Epithelial cell of proximal tubule (primary cell): Measurements from ENCODE around the gene PGAP1. TPM values are rescaled to one million over a fixed set of nuclear protein-coding genes. Genes with fewer than 3 reads are reported as not detected.

Experiments
- DNase-seq: peaks from one replicate; pipeline ENCODE4 v3.0.0-alpha.2; 2011; ENCODE audit warnings: low read depth
- H3K4me3 ChIP-seq: 2 replicates; pipeline ENCODE4 v1.5.1; 2011; ENCODE audit warnings: low read depth, mild to moderate bottlenecking, low read length
- total RNA-seq: library from RNA; depleted of rRNA; stranded (reverse); fragments of >200 nt; gene quantifications from 2 replicates; pipeline ENCODE4 v1.2.3, GENCODE V29; 2015
- TF ChIP-seq, protein P1 (sequence below): conservative IDR thresholded peaks from 2 replicates; pipeline ENCODE4 v1.5.1; 2012; ENCODE audit warnings: low read depth, mild to moderate bottlenecking, low read length

Gene PGAP1
- total RNA-seq, 1 donor from 2014 or later = 1.2 TPM

DNA sequence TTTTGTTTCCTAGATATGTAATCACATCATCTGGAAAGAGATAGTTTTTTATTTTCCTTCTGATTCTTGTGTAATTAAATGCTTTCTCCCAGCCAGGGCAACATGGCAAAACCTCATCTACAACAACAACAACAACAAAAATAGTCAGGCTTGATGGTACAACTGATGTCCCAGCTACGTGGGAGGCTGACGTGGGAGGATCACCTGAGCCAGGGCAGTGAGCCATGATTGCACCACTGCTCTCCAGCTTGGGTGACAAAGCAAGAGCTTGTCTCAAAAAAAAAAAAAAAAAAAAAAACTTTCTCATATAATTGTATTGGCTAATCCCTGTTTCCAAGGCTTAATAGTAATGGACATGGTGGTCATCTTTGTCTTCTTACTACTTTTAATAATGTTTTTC is 26.4 kb upstream of the PGAP1 start:
- no peak overlapping the region for H3K4me3 ChIP-seq
- DNase-seq = no peak
- TF ChIP-seq, protein P1, sequence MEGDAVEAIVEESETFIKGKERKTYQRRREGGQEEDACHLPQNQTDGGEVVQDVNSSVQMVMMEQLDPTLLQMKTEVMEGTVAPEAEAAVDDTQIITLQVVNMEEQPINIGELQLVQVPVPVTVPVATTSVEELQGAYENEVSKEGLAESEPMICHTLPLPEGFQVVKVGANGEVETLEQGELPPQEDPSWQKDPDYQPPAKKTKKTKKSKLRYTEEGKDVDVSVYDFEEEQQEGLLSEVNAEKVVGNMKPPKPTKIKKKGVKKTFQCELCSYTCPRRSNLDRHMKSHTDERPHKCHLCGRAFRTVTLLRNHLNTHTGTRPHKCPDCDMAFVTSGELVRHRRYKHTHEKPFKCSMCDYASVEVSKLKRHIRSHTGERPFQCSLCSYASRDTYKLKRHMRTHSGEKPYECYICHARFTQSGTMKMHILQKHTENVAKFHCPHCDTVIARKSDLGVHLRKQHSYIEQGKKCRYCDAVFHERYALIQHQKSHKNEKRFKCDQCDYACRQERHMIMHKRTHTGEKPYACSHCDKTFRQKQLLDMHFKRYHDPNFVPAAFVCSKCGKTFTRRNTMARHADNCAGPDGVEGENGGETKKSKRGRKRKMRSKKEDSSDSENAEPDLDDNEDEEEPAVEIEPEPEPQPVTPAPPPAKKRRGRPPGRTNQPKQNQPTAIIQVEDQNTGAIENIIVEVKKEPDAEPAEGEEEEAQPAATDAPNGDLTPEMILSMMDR = no peak

DNA sequence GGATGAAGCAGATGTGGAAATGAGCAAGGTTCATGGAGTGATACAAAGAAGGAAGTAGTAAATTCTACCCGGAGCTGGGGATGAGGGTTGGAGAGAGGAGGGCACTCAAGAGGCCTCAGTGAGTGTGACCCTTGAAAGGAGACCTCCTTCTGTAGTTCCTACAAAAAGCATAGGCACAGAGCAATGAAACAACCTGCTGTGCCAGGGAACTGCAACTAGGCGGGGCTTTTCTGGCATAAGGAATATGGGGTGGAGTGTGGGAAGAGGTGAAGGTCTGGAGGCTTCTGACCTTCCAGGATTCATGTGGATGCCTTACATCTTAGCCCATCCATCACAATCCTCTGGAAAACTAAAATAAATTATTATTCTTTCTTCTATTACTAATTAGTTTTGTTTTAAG is 25.5 kb upstream of the PGAP1 start:
- TF ChIP-seq, protein P1 = no peak
- no peak for DNase-seq
- H3K4me3 ChIP-seq = no peak overlapping the region

DNA sequence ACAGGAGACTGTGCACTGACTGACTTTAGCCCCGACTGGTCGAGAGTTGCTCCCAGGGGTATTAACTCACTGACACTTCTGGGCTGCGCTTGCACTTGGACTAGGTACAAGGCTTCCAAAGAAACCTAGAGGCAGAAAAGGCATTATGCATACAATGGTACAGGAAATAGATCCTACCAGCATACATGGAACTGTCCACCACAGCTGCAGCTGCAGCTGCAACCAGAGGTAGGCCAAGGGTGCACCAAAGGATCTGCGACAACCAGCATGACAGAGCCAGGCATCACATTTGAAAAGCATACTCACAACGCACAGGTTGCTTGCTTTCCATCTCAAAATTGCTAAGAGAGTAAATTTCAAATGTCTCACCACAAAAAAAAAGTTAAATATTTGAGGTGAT is 22.6 kb upstream of the PGAP1 start:
- H3K4me3 ChIP-seq = no peak overlapping the region
- TF ChIP-seq, protein P1 = no peak
- DNase-seq = no peak

DNA sequence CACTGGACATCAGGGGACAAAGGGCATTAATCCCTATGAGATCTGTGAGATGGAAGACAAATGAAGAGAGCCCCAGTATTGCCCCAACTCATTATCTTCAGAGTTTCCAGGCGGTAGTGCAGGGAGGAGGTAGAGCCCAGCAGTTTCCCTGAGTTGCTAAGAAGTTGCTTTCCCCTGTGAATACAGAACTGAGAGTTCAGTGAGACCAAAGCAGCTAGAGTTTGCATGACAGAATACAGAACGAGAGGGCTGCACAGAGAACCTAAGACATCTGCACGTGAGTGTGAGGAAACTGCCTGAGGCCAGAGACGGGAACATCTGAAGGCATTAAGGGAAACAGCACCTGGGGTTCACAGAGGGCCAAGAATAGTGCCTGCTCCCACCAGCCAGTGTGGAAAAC is 18.1 kb upstream of the PGAP1 start:
- TF ChIP-seq, protein P1 = no peak
- H3K4me3 ChIP-seq = no peak overlapping the region
- no peak for DNase-seq

DNA sequence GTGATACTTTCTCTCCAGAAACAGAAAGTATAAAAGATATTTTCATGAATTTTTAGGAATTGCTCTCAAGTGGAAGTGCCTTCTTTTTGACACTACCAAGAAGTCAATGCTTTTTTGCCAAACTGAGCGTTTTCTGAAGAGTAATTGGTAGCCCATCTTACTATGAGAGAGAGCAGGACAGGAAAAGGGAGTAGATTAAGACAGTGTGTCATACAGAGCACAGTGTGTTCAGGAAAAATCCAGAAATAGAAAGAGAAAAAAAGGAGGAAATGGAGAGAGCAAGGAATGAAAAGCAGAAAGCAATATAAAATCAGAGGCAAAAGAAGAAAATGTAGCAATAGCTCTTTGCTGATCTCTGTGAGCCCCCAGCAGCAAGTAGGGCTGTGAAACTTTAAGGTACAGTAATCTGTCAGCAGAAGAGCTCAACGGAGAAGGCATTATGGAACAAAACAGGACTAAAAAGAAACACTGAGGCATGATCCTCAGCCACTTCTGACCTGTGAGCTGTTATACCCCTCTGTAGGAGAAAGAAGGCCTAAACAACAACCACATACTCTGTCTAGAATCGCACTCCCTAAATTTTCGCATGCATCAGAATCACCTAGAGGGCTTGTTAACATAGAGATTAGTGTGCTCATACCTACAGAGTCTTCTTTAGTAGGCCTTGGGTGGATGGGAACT is 15.0 kb upstream of the PGAP1 start:
- TF ChIP-seq, protein P1 = no peak
- H3K4me3 ChIP-seq = no peak overlapping the region
- no peak for DNase-seq

DNA sequence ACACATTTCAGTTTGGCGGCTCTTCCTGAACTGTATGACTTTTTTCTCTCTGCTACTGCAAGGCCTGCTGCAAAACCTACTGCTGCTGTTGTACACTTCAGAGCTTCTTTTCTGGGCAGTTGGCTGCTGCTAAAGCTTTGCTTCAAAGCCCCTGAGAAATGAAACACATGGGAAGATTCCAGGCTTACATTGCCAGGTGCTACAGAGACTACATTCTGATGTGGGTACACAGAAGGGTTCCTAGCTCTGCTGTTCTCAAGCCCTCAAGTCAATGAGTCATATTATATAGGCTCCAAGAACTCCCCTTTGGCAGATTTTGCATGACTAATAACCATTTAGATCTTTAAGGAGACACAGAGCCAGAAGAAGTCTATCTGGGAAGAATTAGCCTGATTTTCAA is 12.9 kb upstream of the PGAP1 start:
- DNase-seq = no peak
- TF ChIP-seq, protein P1 = no peak
- H3K4me3 ChIP-seq = no peak overlapping the region

DNA sequence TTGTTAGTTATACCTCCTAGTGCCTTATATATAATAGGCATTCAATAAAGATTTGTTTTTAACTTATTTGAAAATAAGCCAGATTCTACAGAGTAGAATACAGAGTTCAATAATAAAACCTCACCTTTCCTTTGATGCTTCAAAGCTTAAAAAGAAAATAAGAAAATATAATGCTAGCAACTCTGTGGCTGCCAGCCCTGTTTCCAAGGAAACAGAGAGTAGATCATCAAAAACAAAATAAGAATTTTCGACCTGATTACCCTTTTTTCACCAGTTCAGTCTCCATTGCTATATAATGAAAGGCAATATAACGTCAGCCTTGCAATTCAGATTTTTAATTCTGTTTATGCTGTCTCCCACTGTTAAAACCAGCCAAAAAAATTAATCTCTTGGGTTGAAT is 8.9 kb upstream of the PGAP1 start:
- no peak for DNase-seq
- TF ChIP-seq, protein P1 = no peak

More for the DNA sequence above, 8.9 kb upstream of the PGAP1 start:
- H3K4me3 ChIP-seq = no peak overlapping the region
